ENCODE results near the gene GREB1. TPM values are rescaled to one million over a fixed set of nuclear protein-coding genes. Genes with fewer than 3 reads are reported as not detected.

Gene GREB1
- total RNA-seq, 1 donor from 2014 or later: 2.7 TPM

GRCh38 chr2:11539317-11540147, 5.7 kb downstream of the GREB1 start:
- DNase-seq: no peak

DNA sequence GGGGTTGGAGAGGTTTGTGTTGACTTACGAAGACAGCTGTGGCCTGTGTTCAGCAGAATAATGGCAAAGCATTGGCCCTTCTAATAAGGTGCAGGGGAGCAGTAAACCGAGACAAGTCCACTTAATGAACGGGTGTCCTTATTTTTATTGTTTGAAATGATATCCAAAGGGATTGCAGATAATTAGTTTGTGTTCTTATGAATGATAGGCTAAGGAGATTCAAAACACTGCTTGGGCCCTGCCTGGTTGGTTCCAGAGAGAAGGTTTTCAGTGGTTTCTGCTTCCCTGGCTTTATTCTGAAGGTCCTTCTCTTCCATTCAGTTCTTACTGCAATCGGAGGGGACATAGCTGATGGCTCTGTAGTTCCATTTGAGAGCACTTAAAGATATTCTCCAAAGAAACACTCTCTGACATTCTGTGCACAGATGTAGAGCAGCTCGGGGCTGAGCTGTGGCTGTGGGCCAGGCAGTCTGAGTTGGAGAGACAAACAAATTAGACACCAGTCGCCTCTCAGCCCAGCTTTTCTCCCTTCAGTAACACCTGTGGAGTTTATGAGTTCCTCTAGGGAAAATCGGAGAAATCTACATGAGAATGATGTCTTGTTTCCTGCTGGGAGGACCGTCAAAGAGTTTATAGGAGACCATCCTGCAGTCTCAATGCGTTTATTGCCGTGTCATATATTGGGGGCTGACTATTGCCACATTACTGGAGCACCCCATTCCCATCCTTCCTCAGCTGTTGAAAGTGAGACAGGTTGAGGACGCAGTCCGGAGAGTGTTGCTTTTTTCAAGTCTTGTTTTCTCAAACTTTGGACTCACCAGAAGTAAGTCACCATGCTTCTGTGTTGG, 6.5 kb downstream of the GREB1 start:
- DNase-seq: peak; percentile 4

DNA sequence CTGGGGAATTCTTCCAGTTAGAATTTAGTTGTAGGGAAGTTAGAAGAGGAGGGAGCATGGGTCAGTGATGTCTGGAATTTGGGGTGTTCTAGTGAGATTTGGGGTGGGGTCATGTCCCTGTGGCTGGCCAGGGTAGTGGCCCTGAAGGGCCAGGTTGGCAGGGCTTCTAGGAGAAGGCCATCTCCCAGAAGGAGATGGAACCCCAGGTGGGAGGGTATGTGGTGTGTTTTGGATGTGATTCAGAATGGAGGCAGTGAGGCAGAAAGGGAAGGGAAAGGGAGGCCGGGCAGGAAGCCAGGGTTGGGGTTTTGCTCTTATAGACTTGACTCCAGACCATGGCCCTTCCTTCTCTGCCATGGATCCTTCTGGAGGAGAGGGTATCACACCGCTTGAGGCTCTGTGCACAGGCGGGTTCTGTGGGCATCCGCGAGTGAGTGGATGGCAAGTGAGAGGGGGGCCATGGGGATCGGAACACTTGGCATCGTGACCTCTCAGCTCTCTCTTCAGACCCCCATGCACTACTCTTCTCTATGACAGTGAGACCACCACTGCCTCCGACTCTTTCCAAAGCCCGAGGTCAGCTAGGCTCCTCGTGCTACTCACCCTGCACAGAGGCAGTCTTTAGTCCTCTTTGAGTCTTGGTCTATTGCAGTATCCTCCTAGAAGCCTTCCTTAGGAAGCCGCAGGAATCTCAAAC, 7.3 kb downstream of the GREB1 start:
- DNase-seq: no peak

GRCh38 chr2:11541693-11542274, 7.9 kb downstream of the GREB1 start:
- DNase-seq: no peak

GRCh38 chr2:11542275-11542819, 8.5 kb downstream of the GREB1 start:
- DNase-seq: no peak

GRCh38 chr2:11543337-11544216, 9.7 kb downstream of the GREB1 start:
- no peak for DNase-seq

DNA sequence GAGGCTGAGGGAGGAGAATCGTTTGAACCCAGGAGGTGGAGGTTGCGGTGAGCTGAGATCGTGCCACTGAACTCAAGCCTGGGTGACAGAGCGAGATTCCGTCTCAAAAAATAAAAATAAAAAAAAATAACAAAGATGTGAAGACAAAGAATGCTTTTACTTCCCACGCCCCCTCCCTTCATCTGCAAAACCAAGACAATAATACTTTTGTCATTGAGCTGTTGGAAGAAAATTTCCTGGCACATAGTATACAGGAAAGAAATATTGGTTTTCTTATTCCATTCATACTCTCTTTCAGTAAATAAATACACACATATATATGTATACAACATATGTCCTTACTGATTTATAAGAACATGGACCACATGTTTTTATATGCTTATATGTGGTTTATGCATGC, 12.2 kb downstream of the GREB1 start:
- no peak for DNase-seq

DNA sequence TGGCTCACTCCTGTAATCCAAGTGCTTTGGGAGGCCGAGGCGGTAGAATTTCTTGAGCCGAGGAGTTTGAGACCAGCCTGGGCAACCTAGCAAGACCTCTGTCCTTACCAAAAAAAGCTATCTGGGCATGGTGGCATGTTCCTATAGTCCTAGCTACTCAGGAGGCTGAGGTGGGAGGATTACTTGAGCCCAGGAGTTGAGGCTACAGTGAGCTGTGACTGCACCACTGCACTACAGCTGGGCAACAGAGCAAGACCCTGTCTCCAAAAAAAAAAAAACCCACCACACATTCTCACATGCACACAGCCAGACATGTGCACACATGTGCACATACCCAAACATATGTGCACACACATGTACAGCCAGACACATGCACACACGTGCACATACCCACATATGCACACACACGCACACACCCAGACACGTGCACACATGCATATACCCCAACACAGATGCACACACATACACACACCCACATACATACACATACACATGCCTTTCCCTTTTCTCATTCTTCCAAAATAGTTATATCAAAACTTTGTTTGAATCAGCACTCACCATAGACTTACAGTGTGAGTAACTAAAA, 14.2 kb downstream of the GREB1 start:
- no peak for DNase-seq

- DNase-seq: no peak
Measured at GRCh38 chr2:11550302-11550701, 16.5 kb downstream of the GREB1 start.

- DNase-seq: no peak
Measured at GRCh38 chr2:11550901-11551568, 17.2 kb downstream of the GREB1 start.

- DNase-seq: no peak
Measured at GRCh38 chr2:11551569-11552259, 17.9 kb downstream of the GREB1 start.

DNA sequence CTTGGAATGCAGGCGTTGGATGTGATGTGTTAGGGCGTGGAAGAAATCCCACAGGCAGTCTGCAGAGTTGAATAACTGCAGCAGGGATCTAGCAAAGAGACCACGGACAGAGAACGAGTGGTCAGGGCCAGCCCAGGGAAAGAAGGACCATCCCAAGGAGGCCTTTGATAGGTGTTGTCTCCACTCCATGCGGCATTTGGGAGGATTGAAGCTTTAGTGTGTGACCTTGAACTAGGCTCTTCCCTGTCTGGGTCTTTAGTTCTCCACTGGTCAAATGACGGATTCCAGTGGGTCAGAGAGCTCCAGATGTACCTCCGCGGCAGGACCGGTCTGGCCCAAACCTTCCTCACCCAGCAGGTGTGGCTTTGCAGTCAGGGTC, 18.4 kb downstream of the GREB1 start:
- DNase-seq: no peak

DNA sequence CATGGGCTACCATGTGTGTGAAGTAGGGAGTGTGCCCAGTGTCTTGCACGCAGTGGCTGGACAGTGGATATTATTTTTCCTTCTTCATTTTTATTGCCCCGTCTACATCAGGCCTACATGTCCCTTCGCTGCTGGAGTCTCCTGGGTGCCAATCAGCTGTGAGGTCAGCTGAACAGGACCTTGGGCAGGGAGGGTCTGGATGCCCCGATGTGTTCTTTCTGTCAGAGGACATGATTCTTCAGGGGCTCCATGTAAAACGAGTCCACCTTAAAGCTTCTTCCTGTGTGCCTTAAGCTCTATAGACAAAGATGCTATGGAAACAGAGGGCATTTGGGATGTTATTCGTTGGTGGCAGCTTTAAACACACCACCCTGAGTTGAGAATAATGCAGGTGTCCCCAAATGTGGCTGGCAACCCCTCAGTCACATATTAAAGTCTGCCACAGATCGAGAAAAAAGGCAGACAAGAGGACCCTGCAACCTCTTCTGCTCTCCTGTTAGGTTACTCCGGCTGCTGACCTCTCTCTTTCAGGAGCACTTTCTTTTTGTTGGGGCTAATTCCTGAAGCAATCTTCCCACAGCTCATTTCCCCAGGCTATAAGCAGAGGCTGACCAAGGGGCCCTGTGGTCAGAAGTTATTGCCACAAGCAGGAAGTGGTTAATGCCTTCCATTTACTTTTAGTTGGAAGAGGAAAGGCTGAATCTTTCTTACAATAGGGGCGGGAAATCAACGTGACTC, 20.0 kb downstream of the GREB1 start:
- no peak for DNase-seq

- DNase-seq: no peak
Measured at GRCh38 chr2:11554399-11554716, 20.5 kb downstream of the GREB1 start.

DNA sequence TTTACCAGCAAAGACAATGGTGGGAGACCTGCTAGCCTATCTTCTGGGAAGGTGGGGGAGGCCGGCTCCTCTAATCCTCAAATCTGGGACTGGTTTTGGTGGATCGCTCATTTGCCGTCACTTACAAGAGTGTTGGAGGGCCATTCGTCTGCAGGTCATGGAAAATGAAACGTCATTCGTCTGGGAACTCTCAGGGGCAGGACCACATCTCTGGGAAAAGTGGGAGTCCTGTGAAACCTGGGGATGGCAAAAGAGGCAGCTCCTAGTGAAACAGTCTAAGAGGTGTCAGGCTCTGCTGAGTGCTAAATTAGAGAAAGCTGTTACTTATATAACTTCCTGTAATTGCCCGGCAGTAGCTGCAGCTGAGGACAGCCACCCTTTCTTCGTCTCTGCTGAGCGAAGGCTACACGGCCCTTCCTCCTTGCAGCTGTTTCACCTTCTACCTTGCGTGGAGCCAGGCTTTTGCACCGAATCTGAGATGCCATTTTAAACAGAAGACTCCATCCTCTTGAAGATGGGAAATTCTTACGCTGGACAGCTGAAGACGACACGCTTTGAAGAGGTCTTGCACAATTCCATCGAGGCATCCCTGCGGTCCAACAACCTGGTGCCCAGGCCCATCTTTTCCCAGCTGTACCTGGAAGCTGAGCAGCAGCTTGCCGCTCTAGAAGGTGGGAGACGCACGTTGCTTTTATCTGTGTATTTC, 22.4 kb downstream of the GREB1 start:
- no peak for DNase-seq

- no peak for DNase-seq
Measured at GRCh38 chr2:11558214-11558886, 24.5 kb downstream of the GREB1 start.

GRCh38 chr2:11559066-11559785, 25.4 kb downstream of the GREB1 start:
- DNase-seq: no peak

Measured in skin of body (tissue), 2 donors.